HepG2 (cell line): Measurements from ENCODE around the gene LRRC51. TPM values are rescaled to one million over a fixed set of nuclear protein-coding genes. Genes with fewer than 3 reads are reported as not detected.

Source experiments
- AHR ChIP-seq: IDR thresholded peaks from 2 replicates; pipeline ENCODE4 v1.6.1; 2018; ENCODE audit warnings: missing genetic modification reagents, missing compliant biosample characterization
- ASH2L ChIP-seq: fragments of 300-600, 200-600 bp; sonication (generic); IDR thresholded peaks from 2 replicates; pipeline ENCODE4 v1.7.0; 2017; ENCODE audit warnings: low read depth, mild to moderate bottlenecking, moderate library complexity, mixed read lengths, low read length; ENCODE audit not compliant: insufficient read length
- BATF2 ChIP-seq: sonication (generic); formaldehyde crosslinking; IDR thresholded peaks from 2 replicates; pipeline ENCODE4 v1.8.0; 2022; ENCODE audit warnings: mild to moderate bottlenecking, missing genetic modification reagents, moderate library complexity
- CAMTA2 ChIP-seq: sonication (generic); formaldehyde crosslinking; IDR thresholded peaks from 2 replicates; pipeline ENCODE4 v1.4.0; 2020; ENCODE audit warnings: mild to moderate bottlenecking, missing genetic modification reagents, borderline replicate concordance
- E2F5 ChIP-seq: sonication (generic); formaldehyde crosslinking; conservative IDR thresholded peaks from 2 replicates; pipeline ENCODE4 v1.4.0; 2020; ENCODE audit warnings: missing genetic modification reagents
- FUBP1 ChIP-seq: sonication (generic); formaldehyde crosslinking; IDR thresholded peaks from 2 replicates; pipeline ENCODE4 v1.5.1; 2020; ENCODE audit warnings: missing genetic modification reagents, mild to moderate bottlenecking, borderline replicate concordance
- GLI4 ChIP-seq: sonication (generic); formaldehyde crosslinking; IDR thresholded peaks from 2 replicates; pipeline ENCODE4 v1.5.1; 2020; ENCODE audit warnings: missing genetic modification reagents, mild to moderate bottlenecking, moderate library complexity, borderline replicate concordance
- HNF4G ChIP-seq, 2 experiments: sonication (generic) in 1 of 2; formaldehyde crosslinking in 1 of 2; IDR thresholded peaks; 2 replicates each; pipeline versions ENCODE4 v1.4.0 to v1.6.1; 2011 to 2020; ENCODE audit warnings: borderline replicate concordance in 2 of 2, low read depth in 2 of 2, mild to moderate bottlenecking in 2 of 2, low read length in 1 of 2, missing genetic modification reagents in 1 of 2, moderate library complexity in 1 of 2
- MTF1 ChIP-seq: sonication (generic); formaldehyde crosslinking; IDR thresholded peaks from 2 replicates; pipeline ENCODE4 v1.5.0; 2020; ENCODE audit warnings: missing genetic modification reagents
- POLR2AphosphoS5 ChIP-seq: IDR thresholded peaks from 2 replicates; pipeline ENCODE4 v1.6.1; 2012; ENCODE audit warnings: low read depth, low read length
- SCMH1 ChIP-seq: sonication (generic); formaldehyde crosslinking; IDR thresholded peaks from 2 replicates; pipeline ENCODE4 v1.9.0; 2021; ENCODE audit warnings: missing genetic modification reagents, mild to moderate bottlenecking, borderline replicate concordance
- TAF1 ChIP-seq: sonication (generic); formaldehyde crosslinking; IDR thresholded peaks from 2 replicates; pipeline ENCODE4 v1.4.0; 2020; ENCODE audit warnings: missing genetic modification reagents
- TMF1 ChIP-seq: sonication (generic); formaldehyde crosslinking; IDR thresholded peaks from 2 replicates; pipeline ENCODE4 v1.8.1; 2022; ENCODE audit warnings: low read depth, missing genetic modification reagents
- YY1 ChIP-seq: IDR thresholded peaks from 2 replicates; pipeline ENCODE4 v1.6.1; 2011; ENCODE audit warnings: low read length, low read depth, moderate library complexity, mild to moderate bottlenecking; ENCODE audit not compliant: insufficient read depth, insufficient replicate concordance
- ZBTB37 ChIP-seq: sonication (generic); formaldehyde crosslinking; IDR thresholded peaks from 2 replicates; pipeline ENCODE4 v1.4.0; 2020; ENCODE audit warnings: mild to moderate bottlenecking, missing genetic modification reagents
- ZBTB39 ChIP-seq: sonication (generic); formaldehyde crosslinking; IDR thresholded peaks from 2 replicates; pipeline ENCODE4 v1.5.0; 2020; ENCODE audit warnings: missing genetic modification reagents
- ZNF253 ChIP-seq: sonication (generic); formaldehyde crosslinking; IDR thresholded peaks from 2 replicates; pipeline ENCODE4 v1.8.0; 2022; ENCODE audit warnings: mild to moderate bottlenecking, missing genetic modification reagents, borderline replicate concordance
- ZNF350 ChIP-seq: sonication (generic); formaldehyde crosslinking; IDR thresholded peaks from 2 replicates; pipeline ENCODE4 v1.4.0; 2020; ENCODE audit warnings: mild to moderate bottlenecking, low read depth, missing genetic modification reagents, borderline replicate concordance
- ZNF878 ChIP-seq: sonication (generic); formaldehyde crosslinking; IDR thresholded peaks from 2 replicates; pipeline ENCODE4 v1.8.1; 2023; ENCODE audit warnings: mild to moderate bottlenecking, missing genetic modification reagents, moderate library complexity
- ZSCAN22 ChIP-seq: sonication (generic); formaldehyde crosslinking; IDR thresholded peaks from 2 replicates; pipeline ENCODE4 v1.4.0; 2020; ENCODE audit warnings: mild to moderate bottlenecking, missing genetic modification reagents
- ZSCAN25 ChIP-seq: sonication (generic); formaldehyde crosslinking; IDR thresholded peaks from 2 replicates; pipeline ENCODE4 v1.8.0; 2022; ENCODE audit warnings: mild to moderate bottlenecking, missing genetic modification reagents
- polyA plus RNA-seq, 8 experiments: library from polyadenylated mRNA; depleted of rRNA in 3 of 8; stranded (reverse) in 7 of 8; unstranded in 1 of 8; fragments of >200 nt; fragmentation: Illumina TruSeq in 4 of 8; extraction: Trizol in 4 of 8; gene quantifications; 2 replicates each; pipeline versions ENCODE4 v1.2.1 to v1.2.3, GENCODE V29; 2011 to 2016; ENCODE audit warnings: low read depth in 4 of 8, missing spikeins in 1 of 8, mixed read lengths in 1 of 8; ENCODE audit not compliant: insufficient read depth in 1 of 8
- total RNA-seq, 5 experiments: library from RNA; depleted of rRNA; stranded (reverse); fragments of >200 nt; fragmentation: Illumina TruSeq; extraction: Trizol; gene quantifications; 2 replicates each; pipeline ENCODE4 v1.2.3, GENCODE V29; 2016; ENCODE audit warnings: low read depth in 1 of 5

LRRC51 gene
- total and polyA plus RNA-seq, 2 of the 13 experiments (the other 11 are each of a cell fraction or from before 2014, with no cell fraction given), result 5.3 to 6.0 TPM

- TF ChIP-seq ZBTB39 (no peak; the same call in 1 of the 2 replicates), ZSCAN25 (CRISPR knock-in tag) (0 out of 2 replicates have a peak, but pooled peaks have one; percentile 59), POLR2AphosphoS5 (peak; percentile 73), MTF1 (CRISPR knock-in tag) (no peak), GLI4 (CRISPR knock-in tag) (no peak), TMF1 (CRISPR knock-in tag) (peak; percentile 18), AHR (CRISPR knock-in tag) (0 out of 2 replicates have a peak, but pooled peaks have one; percentile 16), ZSCAN22 (CRISPR knock-in tag) (no peak), ASH2L (peak; percentile 86), ZNF878 (CRISPR knock-in tag) (no peak), CAMTA2 (CRISPR knock-in tag) (peak; percentile 62; the same call in 1 of the 2 replicates), ZBTB37 (CRISPR knock-in tag) (no peak), TAF1 (CRISPR knock-in tag) (peak; percentile 80), BATF2 (CRISPR knock-in tag) (no peak; the same call in 1 of the 2 replicates), FUBP1 (CRISPR knock-in tag) (no peak), HNF4G (IDR thresholded peaks at IDR 0.05; ENCODE audit: borderline replicate concordance, low read depth, low read length) (no peak), HNF4G (CRISPR knock-in tag; IDR thresholded peaks at IDR 0.05; ENCODE audit: borderline replicate concordance, low read depth) (no peak), ZNF350 (CRISPR knock-in tag) (peak; percentile 50; the same call in 1 of the 2 replicates), E2F5 (CRISPR knock-in tag) (no peak), YY1 (peak; percentile 49), ZNF253 (CRISPR knock-in tag) (no peak), SCMH1 (CRISPR knock-in tag) (no peak)
These were observed 22.5 kb downstream of the LRRC51 start, which contains the start of gene LAMTOR1 (continued) for GRCh38 chr11:72102946-72103753.
